SU-DHL-6 (cell line): Measurements from ENCODE around the gene STARD5.

Experiments used
- CTCF ChIP-seq: fragments of 200-600 bp; sonication (generic); IDR thresholded peaks from one replicate; pipeline ENCODE4 v1.5.1; 2017; ENCODE audit warnings: antibody characterized with exemption, mild to moderate bottlenecking, low read length, moderate library complexity; ENCODE audit not compliant: insufficient read depth, poor library complexity, severe bottlenecking
- EZH2phosphoT487 ChIP-seq: fragments of 200-600 bp; sonication (generic), shearing (Covaris generic); conservative IDR thresholded peaks from 2 replicates; pipeline ENCODE4 v1.6.1; 2018; ENCODE audit warnings: mild to moderate bottlenecking, antibody characterized with exemption, low read length, moderate library complexity, mixed read lengths

GRCh38 chr15:81349271-81349670 lies 25.3 kb upstream of the STARD5 start:
- no peak for TF ChIP-seq CTCF
- no peak for TF ChIP-seq EZH2phosphoT487
